Upper lobe of left lung (tissue), 6 donors: ENCODE data around the gene ERCC6L2. TPM values are rescaled to one million over a fixed set of nuclear protein-coding genes. Genes with fewer than 3 reads are reported as not detected.

Source experiments
- ATAC-seq, 2 donors: fragments of 200-7000 bp; cut with Tn5 transposase; one replicate each; pipeline ENCODE4 v1.9.1; 2022; ENCODE audit warnings: mild to moderate bottlenecking in 2 of 2, moderate library complexity in 2 of 2; ENCODE audit not compliant: low FRiP score in 2 of 2
- DNase-seq, 2 donors: peaks; one replicate each; pipeline ENCODE4 v3.0.0-alpha.2; 2019 to 2020
- H3K27ac ChIP-seq, 4 donors: fragments of 200-600 bp; sonication (generic); one replicate each; pipeline ENCODE4 v1.5.1; 2016 to 2019
- H3K27me3 ChIP-seq, 4 donors: fragments of 200-600 bp; sonication (generic); one replicate each; pipeline ENCODE4 v1.5.1; 2017 to 2019
- H3K36me3 ChIP-seq, 4 donors: fragments of 200-600 bp; sonication (generic); one replicate each; pipeline ENCODE4 v1.5.1; 2016 to 2019
- H3K4me1 ChIP-seq, 4 donors: fragments of 200-600 bp; sonication (generic); one replicate each; pipeline ENCODE4 v1.5.1; 2018 to 2019
- H3K4me3 ChIP-seq, 4 donors: fragments of 200-600 bp; sonication (generic); one replicate each; pipeline ENCODE4 v1.5.1; 2017 to 2019; ENCODE audit warnings: mild to moderate bottlenecking in 2 of 4, moderate library complexity in 1 of 4
- H3K9me3 ChIP-seq, 4 donors: fragments of 200-600 bp; sonication (generic); one replicate each; pipeline ENCODE4 v1.5.1; 2018 to 2019
- CTCF ChIP-seq, 6 experiments: fragments of 450-650 bp in 4 of 6; fragments of 200-600 bp in 2 of 6; sonication (generic) in 2 of 6; IDR thresholded peaks; one replicate each; pipeline ENCODE4 v1.5.1; 2016 to 2019; ENCODE audit warnings: antibody characterized with exemption in 6 of 6
- EP300 ChIP-seq, 4 donors: sonication (generic); formaldehyde crosslinking; IDR thresholded peaks; one replicate each; pipeline ENCODE4 v1.5.1; 2017; ENCODE audit warnings: antibody characterized with exemption in 4 of 4, control low read depth in 2 of 4
- POLR2A ChIP-seq, 4 donors: fragments of 450-650 bp; IDR thresholded peaks; one replicate each; pipeline ENCODE4 v1.5.1; 2016 to 2017; ENCODE audit warnings: antibody characterized with exemption in 4 of 4, mild to moderate bottlenecking in 2 of 4
- POLR2AphosphoS5 ChIP-seq, 2 donors: sonication (generic); formaldehyde crosslinking; IDR thresholded peaks; one replicate each; pipeline ENCODE4 v1.5.1; 2017; ENCODE audit warnings: antibody characterized with exemption in 2 of 2
- WGBS, 2 donors: methylation state at CpG; one replicate each; pipeline ENCODE4 v1.1.5; 2017 to 2018; 5-methylcytosine and 5-hydroxymethylcytosine counted together
- total RNA-seq, 6 donors: library from RNA; depleted of rRNA in 4 of 6; stranded (reverse); fragments of >200 nt in 4 of 6; gene quantifications; one replicate each; pipeline versions ENCODE4 v1.1.0 to v1.2.1, GENCODE V29; 2016 to 2021
- donor health status: DM: no; HTN: no; CAD: no; lungs with moderate emphysema.
- donor health status: DM: no; HTN: yes; CAD: no; lungs with severe emphysema.

ERCC6L2 gene
- total RNA-seq, 6 donors from 2014 or later, result 37.3 to 117 (median 67.8) TPM

- TF ChIP-seq POLR2AphosphoS5 (IDR thresholded peaks at IDR 0.05) (no peak), POLR2A (IDR thresholded peaks at IDR 0.05) (no peak), EP300 (IDR thresholded peaks at IDR 0.05) (no peak), CTCF (IDR thresholded peaks at IDR 0.05) (no peak)
- DNase-seq, result no peak
- WGBS, 2 donors, result 86 to 90% methylated on average over 3 of the region's 3 CpGs
- H3K36me3 ChIP-seq, result peaks cover 3 to 60% (median 12%) of the 10 kb centered on the region in 4 donors
- H3K9me3 ChIP-seq, result no peaks in the 10 kb centered on the region
- H3K4me1 ChIP-seq, result no peaks in the 10 kb centered on the region
- no peak overlapping the region for H3K27ac ChIP-seq
- no peaks in the 10 kb centered on the region for H3K27me3 ChIP-seq
- ATAC-seq, result no peak
- H3K4me3 ChIP-seq, result no peak overlapping the region
Observed at GRCh38 chr9:95936579-95937075, 61.1 kb downstream of the ERCC6L2 start.

GRCh38 chr9:95937131-95937530 is 61.6 kb downstream of the ERCC6L2 start:
- WGBS, 2 donors, result 94% methylated on average over 3 of the region's 3 CpGs
- DNase-seq (no peak), ATAC-seq (no peak)
- H3K36me3 ChIP-seq, result peaks cover 3 to 61% (median 15%) of the 10 kb centered on the region in 4 donors
- no peaks in the 10 kb centered on the region for H3K9me3 ChIP-seq
- no peaks in the 10 kb centered on the region for H3K4me1 ChIP-seq
- H3K4me3 ChIP-seq, result no peak overlapping the region
- no peak overlapping the region for H3K27ac ChIP-seq
- no peaks in the 10 kb centered on the region for H3K27me3 ChIP-seq
- no peak for TF ChIP-seq EP300 (IDR thresholded peaks at IDR 0.05)
- no peak for TF ChIP-seq POLR2A (IDR thresholded peaks at IDR 0.05)
- no peak for TF ChIP-seq POLR2AphosphoS5 (IDR thresholded peaks at IDR 0.05)
- TF ChIP-seq CTCF (IDR thresholded peaks at IDR 0.05), result no peak

- no peak overlapping the region for H3K27ac ChIP-seq
- ATAC-seq, result no peak
- TF ChIP-seq POLR2AphosphoS5 (IDR thresholded peaks at IDR 0.05), result no peak
- no peak for TF ChIP-seq EP300 (IDR thresholded peaks at IDR 0.05)
- TF ChIP-seq POLR2A (IDR thresholded peaks at IDR 0.05), result no peak
- peak in 2 of 6 experiments; percentile 11 to 28 for TF ChIP-seq CTCF (IDR thresholded peaks at IDR 0.05)
- no peaks in the 10 kb centered on the region for H3K4me1 ChIP-seq
- no peak overlapping the region for H3K4me3 ChIP-seq
- WGBS, 2 donors, result 96 to 98% methylated on average over 1 of the region's 1 CpG
- H3K36me3 ChIP-seq, result peaks cover 3 to 61% (median 9%) of the 10 kb centered on the region in 4 donors
- no peak for DNase-seq
- no peaks in the 10 kb centered on the region for H3K9me3 ChIP-seq
- no peaks in the 10 kb centered on the region for H3K27me3 ChIP-seq
Observed at GRCh38 chr9:95938724-95939123, 63.2 kb downstream of the ERCC6L2 start.

GRCh38 chr9:95939472-95939871 is 64.0 kb downstream of the ERCC6L2 start:
- 100% methylated on average over 1 of the region's 1 CpG for WGBS, 2 donors
- no peaks in the 10 kb centered on the region for H3K27me3 ChIP-seq
- H3K4me1 ChIP-seq, result no peaks in the 10 kb centered on the region
- DNase-seq, result no peak
- no peaks in the 10 kb centered on the region for H3K9me3 ChIP-seq
- H3K27ac ChIP-seq, result no peak overlapping the region
- TF ChIP-seq POLR2AphosphoS5 (IDR thresholded peaks at IDR 0.05) (no peak), CTCF (IDR thresholded peaks at IDR 0.05) (no peak), POLR2A (IDR thresholded peaks at IDR 0.05) (no peak), EP300 (IDR thresholded peaks at IDR 0.05) (no peak)
- H3K36me3 ChIP-seq, result peaks cover 3 to 62% (median 8%) of the 10 kb centered on the region in 4 donors
- H3K4me3 ChIP-seq, result no peak overlapping the region
- ATAC-seq, result no peak

- H3K4me3 ChIP-seq, result no peak overlapping the region
- no peaks in the 10 kb centered on the region for H3K9me3 ChIP-seq
- no peak overlapping the region for H3K27ac ChIP-seq
- no peaks in the 10 kb centered on the region for H3K4me1 ChIP-seq
- DNase-seq, result no peak
- peaks cover 3 to 54% (median 8%) of the 10 kb centered on the region in 4 donors for H3K36me3 ChIP-seq
- no peak for TF ChIP-seq POLR2A (IDR thresholded peaks at IDR 0.05)
- TF ChIP-seq POLR2AphosphoS5 (IDR thresholded peaks at IDR 0.05), result no peak
- TF ChIP-seq EP300 (IDR thresholded peaks at IDR 0.05), result no peak
- no peak for TF ChIP-seq CTCF (IDR thresholded peaks at IDR 0.05)
- 95 to 98% methylated on average over 2 of the region's 2 CpGs for WGBS, 2 donors
- ATAC-seq, result no peak
- no peaks in the 10 kb centered on the region for H3K27me3 ChIP-seq
Observed at GRCh38 chr9:95940265-95940664, 64.8 kb downstream of the ERCC6L2 start.
